Neural crest cell (in vitro differentiated cells): ENCODE results near the gene CDC16. TPM values are rescaled to one million over a fixed set of nuclear protein-coding genes. Genes with fewer than 3 reads are reported as not detected.

Source experiments
- DNase-seq: peaks from one replicate; pipeline ENCODE4 v3.0.0; 2021; ENCODE audit warnings: low read depth, mixed read lengths, low spot score
- H3K27ac Mint-ChIP-seq: one replicate; pipeline ENCODE4 v1.8.0; 2021; ENCODE audit warnings: mild to moderate bottlenecking, mixed read lengths; ENCODE audit not compliant: unreplicated experiment
- H3K27me3 Mint-ChIP-seq: 2 replicates; pipeline ENCODE4 v1.8.0; 2021; ENCODE audit warnings: low read depth, mild to moderate bottlenecking, mixed read lengths
- H3K36me3 Mint-ChIP-seq: 2 replicates; pipeline ENCODE4 v1.8.0; 2021; ENCODE audit warnings: low read depth, mild to moderate bottlenecking, mixed read lengths
- H3K4me1 Mint-ChIP-seq: 2 replicates; pipeline ENCODE4 v1.8.0; 2021; ENCODE audit warnings: mixed read lengths
- H3K4me3 Mint-ChIP-seq: one replicate; pipeline ENCODE4 v1.8.0; 2021; ENCODE audit warnings: mild to moderate bottlenecking, mixed read lengths
- H3K9me3 Mint-ChIP-seq: 2 replicates; pipeline ENCODE4 v1.8.0; 2021; ENCODE audit warnings: mixed read lengths
- CTCF ChIP-seq: fragments of 200-600 bp; sonication (generic); conservative IDR thresholded peaks from 2 replicates; pipeline ENCODE4 v1.5.0; 2021; ENCODE audit warnings: antibody characterized with exemption, mild to moderate bottlenecking
- total RNA-seq: library from RNA; stranded (reverse); gene quantifications from 2 replicates; pipeline ENCODE4 v1.2.1, GENCODE V29; 2021

Gene CDC16
- total RNA-seq, 1 donor from 2014 or later: 72.4 TPM

GRCh38 chr13:114228176-114228575, 6.5 kb upstream of the CDC16 start:
- TF ChIP-seq CTCF: no peak
- H3K4me3 Mint-ChIP-seq: no peak overlapping the region
- H3K9me3 Mint-ChIP-seq: no peaks in the 10 kb centered on the region
- no peaks in the 10 kb centered on the region for H3K36me3 Mint-ChIP-seq
- peaks cover 44% of the 10 kb centered on the region for H3K27me3 Mint-ChIP-seq
- H3K27ac Mint-ChIP-seq: no peak overlapping the region
- H3K4me1 Mint-ChIP-seq: peaks cover 18% of the 10 kb centered on the region
- DNase-seq: no peak

GRCh38 chr13:114229506-114229905, 5.2 kb upstream of the CDC16 start:
- TF ChIP-seq CTCF: no peak
- H3K4me1 Mint-ChIP-seq: peaks cover 20% of the 10 kb centered on the region
- no peak for DNase-seq
- H3K27me3 Mint-ChIP-seq: peaks cover 44% of the 10 kb centered on the region
- no peak overlapping the region for H3K4me3 Mint-ChIP-seq
- peaks cover 3% of the 10 kb centered on the region for H3K9me3 Mint-ChIP-seq
- H3K36me3 Mint-ChIP-seq: peaks cover 3% of the 10 kb centered on the region
- no peak overlapping the region for H3K27ac Mint-ChIP-seq

- peak overlapping the region; percentile 4 for H3K4me3 Mint-ChIP-seq
- no peak for DNase-seq
- no peak overlapping the region for H3K27ac Mint-ChIP-seq
Measured at GRCh38 chr13:114230117-114230516, 4.6 kb upstream of the CDC16 start.

GRCh38 chr13:114230575-114230974, 4.1 kb upstream of the CDC16 start:
- no peak overlapping the region for H3K27ac Mint-ChIP-seq
- no peak for DNase-seq
- TF ChIP-seq CTCF: no peak
- H3K9me3 Mint-ChIP-seq: peaks cover 4% of the 10 kb centered on the region
- H3K36me3 Mint-ChIP-seq: peaks cover 4% of the 10 kb centered on the region
- H3K27me3 Mint-ChIP-seq: peaks cover 44% of the 10 kb centered on the region
- H3K4me1 Mint-ChIP-seq: peaks cover 21% of the 10 kb centered on the region
- no peak overlapping the region for H3K4me3 Mint-ChIP-seq

More at GRCh38 chr13:114230117-114230516, 4.6 kb upstream of the CDC16 start:
- peaks cover 18% of the 10 kb centered on the region for H3K4me1 Mint-ChIP-seq
- peaks cover 44% of the 10 kb centered on the region for H3K27me3 Mint-ChIP-seq
- H3K36me3 Mint-ChIP-seq: peaks cover 4% of the 10 kb centered on the region
- peaks cover 4% of the 10 kb centered on the region for H3K9me3 Mint-ChIP-seq
- TF ChIP-seq CTCF: no peak

- Mint-ChIP-seq H3K4me3 (peak overlapping the region; percentile 22), H3K9me3 (peaks cover 4% of the 10 kb centered on the region), H3K36me3 (peaks cover 4% of the 10 kb centered on the region), H3K27ac (no peak overlapping the region), H3K27me3 (peaks cover 40% of the 10 kb centered on the region), H3K4me1 (peaks cover 23% of the 10 kb centered on the region)
- no peak for TF ChIP-seq CTCF
- no peak for DNase-seq
Measured at GRCh38 chr13:114231886-114232285, 2.8 kb upstream of the CDC16 start.

GRCh38 chr13:114234266-114234644, 442 bp upstream of the CDC16 start:
- peaks cover 28% of the 10 kb centered on the region for H3K4me1 Mint-ChIP-seq
- peaks cover 4% of the 10 kb centered on the region for H3K9me3 Mint-ChIP-seq
- DNase-seq: no peak
- peaks cover 13% of the 10 kb centered on the region for H3K36me3 Mint-ChIP-seq
- peak overlapping the region; percentile 96 for H3K4me3 Mint-ChIP-seq
- no peak overlapping the region for H3K27ac Mint-ChIP-seq
- peaks cover 28% of the 10 kb centered on the region for H3K27me3 Mint-ChIP-seq
- TF ChIP-seq CTCF: no peak
